Transverse colon (tissue), 4 donors: ENCODE data around the gene ATG2B. TPM values are rescaled to one million over a fixed set of nuclear protein-coding genes. Genes with fewer than 3 reads are reported as not detected.
"Not testable (repeated sequence)": the region's sequence is repeated elsewhere in the genome, so short reads cannot be mapped to it uniquely, and the experiment has no call there.

ENCODE experiments used
- DNase-seq: peaks from one replicate; pipeline ENCODE4 v3.0.0-alpha.2; 2019
- H3K27ac ChIP-seq, 4 donors: fragments of 200-600 bp; sonication (generic); 2 replicates each; pipeline ENCODE4 v1.5.1; 2016 to 2018; ENCODE audit warnings: inconsistent platforms in 4 of 4
- H3K27me3 ChIP-seq: fragments of 200-600 bp; sonication (generic); 2 replicates; pipeline ENCODE4 v1.5.1; 2017; ENCODE audit warnings: inconsistent platforms
- H3K36me3 ChIP-seq, 4 donors: fragments of 200-600 bp; sonication (generic); 2 replicates each; pipeline ENCODE4 v1.5.1; 2017 to 2019; ENCODE audit warnings: inconsistent platforms in 4 of 4
- H3K4me1 ChIP-seq, 4 donors: fragments of 200-600 bp; sonication (generic); 2 replicates each; pipeline ENCODE4 v1.5.1; 2017 to 2020; ENCODE audit warnings: inconsistent platforms in 4 of 4
- H3K4me3 ChIP-seq, 4 donors: fragments of 200-600 bp; sonication (generic); 1 replicate in 1 of 4; 2 replicates in 3 of 4; pipeline versions ENCODE4 v1.5.1 to v1.6.1; 2017 to 2019; ENCODE audit warnings: inconsistent platforms in 4 of 4
- H3K9me3 ChIP-seq, 2 donors: fragments of 200-600 bp; sonication (generic); 2 replicates each; pipeline ENCODE4 v1.5.1; 2017 to 2019; ENCODE audit warnings: inconsistent platforms in 2 of 2
- EP300 ChIP-seq: sonication (generic); formaldehyde crosslinking; IDR thresholded peaks from one replicate; pipeline ENCODE4 v1.6.1; 2017; ENCODE audit warnings: antibody characterized with exemption, low read depth
- POLR2A ChIP-seq: fragments of 450-650 bp; IDR thresholded peaks from one replicate; pipeline ENCODE4 v1.6.1; 2016; ENCODE audit warnings: antibody characterized with exemption, mild to moderate bottlenecking, moderate library complexity
- POLR2AphosphoS5 ChIP-seq, 3 donors: sonication (generic); formaldehyde crosslinking; IDR thresholded peaks; one replicate each; pipeline ENCODE4 v1.6.1; 2016; ENCODE audit warnings: antibody characterized with exemption in 3 of 3
- WGBS, 2 donors: methylation state at CpG; one replicate each; pipeline ENCODE4 v1.1.5; 2018; ENCODE audit warnings: low coverage in 1 of 2; 5-methylcytosine and 5-hydroxymethylcytosine counted together
- in situ Hi-C, 4 donors: fragments of 200-750 bp; cut with MboI; loops; one replicate each; pipeline versions ENCODE4 v1.15.0 to v1.15.1; 2017; ENCODE audit warnings: low sequenced_read_pairs in 3 of 4, low pct_ligation_motif_present in 1 of 4, low pct_unique_long_range_greater_than_20kb in 1 of 4
- intact Hi-C: fragments of 100-400 bp; cut with DNase I; formaldehyde crosslinking; loops from one replicate; pipeline ENCODE4 v1.15.1; 2023; ENCODE audit warnings: low total_unique reads
- total RNA-seq, 4 donors: library from RNA; depleted of rRNA; stranded (reverse); fragments of >200 nt; gene quantifications; one replicate each; pipeline ENCODE4 v1.1.0, GENCODE V29; 2016
- TF ChIP-seq, protein P1 (sequence below), 5 experiments: fragments of 200-600 bp in 3 of 5; fragments of 450-650 bp in 2 of 5; sonication (generic) in 3 of 5; IDR thresholded peaks; 1 replicate in 2 of 5; 2 replicates in 3 of 5; pipeline ENCODE4 v1.5.1; 2016 to 2017; ENCODE audit warnings: antibody characterized with exemption in 5 of 5, inconsistent platforms in 3 of 5, mild to moderate bottlenecking in 2 of 5, moderate library complexity in 1 of 5

The ATG2B gene
- total RNA-seq, 4 donors from 2014 or later = 30.7 to 47.5 (median 42.7) TPM

DNA sequence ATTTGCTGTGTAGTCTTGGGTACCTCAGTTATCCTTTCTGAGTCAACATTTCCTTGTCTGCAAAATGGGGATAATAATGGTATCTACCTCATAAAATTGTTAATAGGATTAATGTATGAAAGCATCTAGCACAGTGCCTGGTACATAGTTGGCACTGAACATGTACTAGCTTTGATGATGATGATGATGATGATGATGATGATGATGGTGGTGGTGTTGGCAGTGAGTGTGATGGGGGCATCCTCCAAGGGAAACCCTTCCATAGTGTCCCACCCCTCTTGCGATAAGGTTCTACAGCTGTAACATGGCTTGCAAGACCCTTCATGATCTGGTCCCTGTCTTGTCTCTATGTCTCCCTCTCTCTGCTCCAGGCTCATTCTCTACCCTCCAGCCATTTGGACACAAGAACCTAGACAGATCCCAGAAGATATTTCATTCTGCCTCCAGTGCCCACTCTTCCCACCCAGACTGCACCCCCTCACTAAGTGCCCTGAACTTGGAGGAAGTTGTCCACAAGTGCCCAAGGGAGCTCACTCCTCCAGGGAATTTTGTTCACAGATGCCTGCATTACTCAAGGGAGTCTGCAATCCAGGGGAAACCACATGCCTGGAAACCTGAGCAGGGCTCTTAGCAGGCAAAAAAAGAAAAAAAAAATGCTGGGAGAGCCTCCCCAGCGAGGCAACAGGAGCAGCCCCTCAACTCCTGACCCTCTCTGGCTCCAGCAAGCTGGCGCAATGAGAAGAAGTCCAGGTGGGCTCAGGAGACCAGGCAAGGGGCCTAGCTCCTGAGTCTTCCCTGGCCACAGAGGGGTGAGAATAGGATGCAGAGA is 117.2 kb downstream of the ATG2B start:
- TF ChIP-seq POLR2A (no peak), POLR2AphosphoS5 (IDR thresholded peaks at IDR 0.05) (no peak), EP300 (no peak)
- TF ChIP-seq, protein P1, sequence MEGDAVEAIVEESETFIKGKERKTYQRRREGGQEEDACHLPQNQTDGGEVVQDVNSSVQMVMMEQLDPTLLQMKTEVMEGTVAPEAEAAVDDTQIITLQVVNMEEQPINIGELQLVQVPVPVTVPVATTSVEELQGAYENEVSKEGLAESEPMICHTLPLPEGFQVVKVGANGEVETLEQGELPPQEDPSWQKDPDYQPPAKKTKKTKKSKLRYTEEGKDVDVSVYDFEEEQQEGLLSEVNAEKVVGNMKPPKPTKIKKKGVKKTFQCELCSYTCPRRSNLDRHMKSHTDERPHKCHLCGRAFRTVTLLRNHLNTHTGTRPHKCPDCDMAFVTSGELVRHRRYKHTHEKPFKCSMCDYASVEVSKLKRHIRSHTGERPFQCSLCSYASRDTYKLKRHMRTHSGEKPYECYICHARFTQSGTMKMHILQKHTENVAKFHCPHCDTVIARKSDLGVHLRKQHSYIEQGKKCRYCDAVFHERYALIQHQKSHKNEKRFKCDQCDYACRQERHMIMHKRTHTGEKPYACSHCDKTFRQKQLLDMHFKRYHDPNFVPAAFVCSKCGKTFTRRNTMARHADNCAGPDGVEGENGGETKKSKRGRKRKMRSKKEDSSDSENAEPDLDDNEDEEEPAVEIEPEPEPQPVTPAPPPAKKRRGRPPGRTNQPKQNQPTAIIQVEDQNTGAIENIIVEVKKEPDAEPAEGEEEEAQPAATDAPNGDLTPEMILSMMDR (IDR thresholded peaks at IDR 0.05) = no peak
- Histone ChIP-seq H3K27ac (peak overlapping the region; percentile 12 to 31 (median 18)), H3K4me3 (no peak overlapping the region), H3K9me3 (no peaks in the 10 kb centered on the region), H3K4me1 (peaks cover 0 to 17% (median 1%) of the 10 kb centered on the region in 4 donors), H3K36me3 (no peaks in the 10 kb centered on the region), H3K27me3 (no peaks in the 10 kb centered on the region)
- in situ Hi-C loops (no loop called here), intact Hi-C loops (no loop called here)
- WGBS, 2 donors = 82 to 100% methylated on average over 1 to 3 of the region's 3 CpGs
- DNase-seq = no peak

DNA sequence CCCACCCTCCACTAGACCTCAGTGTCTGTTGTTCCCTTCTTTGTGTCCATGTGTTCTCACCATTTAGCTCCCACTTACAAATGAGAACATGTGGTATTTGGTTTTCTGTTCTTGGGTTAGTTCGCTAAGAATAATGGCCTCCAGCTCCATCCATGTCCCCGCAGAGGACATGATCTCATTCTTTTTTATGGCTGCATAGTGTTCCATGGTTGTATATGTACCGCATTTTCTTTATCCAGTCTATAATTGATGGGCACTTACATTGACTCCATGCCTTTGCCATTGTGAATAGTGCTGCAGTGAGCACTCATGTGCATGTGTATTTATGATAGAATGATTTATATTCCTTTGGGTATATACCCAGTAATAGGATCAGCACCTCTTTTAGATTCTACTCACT is 118.1 kb downstream of the ATG2B start:
- H3K9me3 ChIP-seq, H3K27ac ChIP-seq, H3K4me3 ChIP-seq, H3K36me3 ChIP-seq, H3K27me3 ChIP-seq, in situ Hi-C loops, intact Hi-C loops, DNase-seq: not testable (repeated sequence)
- WGBS, 2 donors = 91 to 96% methylated on average over 3 of the region's 3 CpGs
- peaks cover 0 to 14% (median 5%) of the 10 kb centered on the region in 4 donors for H3K4me1 ChIP-seq

DNA sequence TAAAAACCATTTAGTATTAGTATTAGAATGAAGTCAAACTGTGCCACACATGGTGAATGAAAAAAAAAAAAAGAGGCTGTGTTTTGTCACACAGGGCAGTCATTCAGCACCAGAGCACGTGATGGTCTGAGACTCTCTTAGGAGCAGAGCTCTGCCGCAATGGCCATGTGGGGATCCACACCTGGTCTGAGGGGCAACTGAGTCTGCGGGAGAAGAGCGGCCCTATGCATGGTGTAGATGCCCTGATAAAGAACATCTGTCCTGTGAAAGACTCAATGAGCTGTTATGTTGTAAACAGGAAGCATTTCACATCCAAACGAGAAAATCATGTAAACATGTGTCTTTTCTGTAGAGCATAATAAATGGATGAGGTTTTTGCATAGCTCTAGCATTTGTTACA is 119.4 kb downstream of the ATG2B start:
- peak in 2 of 3 donors; percentile 8 to 21 for TF ChIP-seq POLR2AphosphoS5 (IDR thresholded peaks at IDR 0.05)
- no peak for TF ChIP-seq POLR2A
- no peak overlapping the region for H3K27ac ChIP-seq
- intact Hi-C loops (no loop called here), in situ Hi-C loops (no loop called here)
- no peaks in the 10 kb centered on the region for H3K36me3 ChIP-seq
- peaks cover 3 to 16% (median 5%) of the 10 kb centered on the region in 4 donors for H3K4me1 ChIP-seq
- H3K4me3 ChIP-seq = no peak overlapping the region
- H3K9me3 ChIP-seq = no peaks in the 10 kb centered on the region
- H3K27me3 ChIP-seq = no peaks in the 10 kb centered on the region
- 50 to 80% methylated on average over 1 to 5 of the region's 5 CpGs for WGBS, 2 donors
- no peak for DNase-seq

DNA sequence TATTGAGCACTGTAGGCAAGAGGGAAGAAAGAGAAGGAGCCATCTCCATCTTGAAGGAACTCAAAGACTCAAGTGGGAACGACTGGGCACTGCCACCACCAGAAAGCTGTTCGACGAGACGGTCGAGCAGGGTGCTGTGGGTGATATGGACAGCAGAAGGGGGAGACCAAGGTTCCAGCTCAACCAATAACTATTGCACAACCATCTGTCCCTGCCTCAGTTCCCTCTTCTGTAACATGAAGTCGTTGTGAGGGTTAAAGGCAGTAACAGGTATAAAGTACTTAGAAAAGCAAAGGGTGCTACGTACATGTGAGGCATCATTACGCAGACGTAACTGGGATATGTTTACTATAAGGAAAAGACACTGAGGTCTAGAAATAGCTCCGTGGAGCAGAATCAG is 121.0 kb downstream of the ATG2B start:
- no peak overlapping the region for H3K4me3 ChIP-seq
- peaks cover 3 to 17% (median 5%) of the 10 kb centered on the region in 4 donors for H3K4me1 ChIP-seq
- no peaks in the 10 kb centered on the region for H3K9me3 ChIP-seq
- DNase-seq = no peak
- WGBS, 2 donors = 88 to 93% methylated on average over 7 to 10 of the region's 10 CpGs
- intact Hi-C loops = no loop called here
- in situ Hi-C loops = no loop called here
- H3K27ac ChIP-seq = no peak overlapping the region
- no peaks in the 10 kb centered on the region for H3K27me3 ChIP-seq
- no peaks in the 10 kb centered on the region for H3K36me3 ChIP-seq
- TF ChIP-seq EP300 (no peak), POLR2A (no peak), POLR2AphosphoS5 (IDR thresholded peaks at IDR 0.05) (no peak)
- TF ChIP-seq, protein P1 (IDR thresholded peaks at IDR 0.05) = no peak

DNA sequence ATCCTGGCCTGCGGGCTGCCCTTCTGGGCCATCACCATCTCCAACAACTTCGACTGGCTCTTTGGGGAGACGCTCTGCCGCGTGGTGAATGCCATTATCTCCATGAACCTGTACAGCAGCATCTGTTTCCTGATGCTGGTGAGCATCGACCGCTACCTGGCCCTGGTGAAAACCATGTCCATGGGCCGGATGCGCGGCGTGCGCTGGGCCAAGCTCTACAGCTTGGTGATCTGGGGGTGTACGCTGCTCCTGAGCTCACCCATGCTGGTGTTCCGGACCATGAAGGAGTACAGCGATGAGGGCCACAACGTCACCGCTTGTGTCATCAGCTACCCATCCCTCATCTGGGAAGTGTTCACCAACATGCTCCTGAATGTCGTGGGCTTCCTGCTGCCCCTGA is 122.5 kb downstream of the ATG2B start:
- H3K9me3 ChIP-seq = no peaks in the 10 kb centered on the region
- intact Hi-C loops (no loop called here), in situ Hi-C loops (no loop called here)
- DNase-seq = no peak
- H3K4me3 ChIP-seq = no peak overlapping the region
- peak overlapping the region in 1 of 4 donors; percentile 78 for H3K27ac ChIP-seq
- WGBS, 2 donors = 94% methylated on average over 18 of the region's 18 CpGs; no CpG with 5 or more reads in 1 of the 2 donors
- H3K27me3 ChIP-seq = no peaks in the 10 kb centered on the region
- H3K36me3 ChIP-seq = no peaks in the 10 kb centered on the region
- H3K4me1 ChIP-seq = peaks cover 3 to 17% (median 5%) of the 10 kb centered on the region in 4 donors
- TF ChIP-seq, protein P1 (IDR thresholded peaks at IDR 0.05) = no peak
- TF ChIP-seq POLR2AphosphoS5 (IDR thresholded peaks at IDR 0.05) (no peak), POLR2A (no peak), EP300 (no peak)
